HepG2 (cell line): Measurements from ENCODE around the gene FAM90A1. TPM values are rescaled to one million over a fixed set of nuclear protein-coding genes. Genes with fewer than 3 reads are reported as not detected.
"Not testable (repeated sequence)": the region's sequence is repeated elsewhere in the genome, so short reads cannot be mapped to it uniquely, and the experiment has no call there.

Source experiments
- ATAC-seq: fragments of 200-7000 bp; cut with Tn5 transposase; 3 replicates; pipeline ENCODE4 v1.9.1; 2020; ENCODE audit warnings: mild to moderate bottlenecking, moderate library complexity
- BruUV-seq: library from RNA; stranded (reverse); fragments of 400-500 nt; replicated peaks from 2 replicates; lab custom pipeline; 2021; lab: Mats Ljungman, UMichigan
- CTCF ChIA-PET: fragments of 300-600 bp; formaldehyde crosslinking; extraction: SDS; loops from one replicate; lab custom pipeline; 2021; ENCODE audit warnings: low total read pairs, inconsistent platforms, low intra/inter-chr PET ratio; lab: Yijun Ruan, JAX
- POLR2A ChIA-PET: fragments of 350-600 bp; sonication (Branson Sonifier 250); formaldehyde crosslinking; loops from one replicate; lab custom pipeline; 2020; ENCODE audit warnings: antibody characterized with exemption, inconsistent platforms; lab: Yijun Ruan, JAX
- DNase-seq: peaks from one replicate; pipeline ENCODE4 v3.0.0-alpha.2; 2015; ENCODE audit warnings: low spot score
- FAIRE-seq: peaks from 3 replicates; lab custom pipeline; 2011; peaks lifted over from hg19 to GRCh38; lab: Jason Lieb, UNC
- H2AFZ ChIP-seq: one replicate; pipeline ENCODE4 v1.6.1; 2011; ENCODE audit warnings: low read length, inconsistent platforms
- H3K27ac ChIP-seq: fragments of 300-600 bp; 3 replicates; pipeline ENCODE4 v1.8.0; 2011; ENCODE audit warnings: mixed run types, mild to moderate bottlenecking, mixed read lengths, low read length, inconsistent platforms; ENCODE audit not compliant: insufficient read depth; ENCODE audit errors: extremely low read length
- H3K27me3 ChIP-seq, 2 experiments: fragments of 200-600 bp in 1 of 2; 2 replicates in 1 of 2; 3 replicates in 1 of 2; pipeline versions ENCODE4 v1.6.0 to v1.8.0; 2011; ENCODE audit warnings: low read length in 2 of 2, mild to moderate bottlenecking in 2 of 2, moderate library complexity in 2 of 2, inconsistent platforms in 1 of 2; ENCODE audit not compliant: insufficient read depth in 2 of 2, control insufficient read depth in 1 of 2
- H3K36me3 ChIP-seq, 2 experiments: fragments of 200-600 bp in 1 of 2; replicated peaks in 1 of 2; 2 replicates in 1 of 2; 3 replicates in 1 of 2; pipeline versions ENCODE4 v1.5.1 to v1.8.0; 2011; ENCODE audit warnings: low read length in 2 of 2, inconsistent platforms in 1 of 2; ENCODE audit not compliant: insufficient read depth in 2 of 2, control insufficient read depth in 1 of 2
- H3K4me1 ChIP-seq: 2 replicates; pipeline ENCODE4 v1.5.1; 2012; ENCODE audit warnings: low read length, inconsistent platforms; ENCODE audit not compliant: insufficient read depth
- H3K4me2 ChIP-seq: 2 replicates; pipeline ENCODE4 v1.6.0; 2011; ENCODE audit warnings: low read depth, low read length, inconsistent platforms
- H3K4me3 ChIP-seq, 3 experiments: fragments of 200-600 bp in 1 of 3; sonication (generic), shearing (Covaris generic) in 1 of 3; replicated peaks in 1 of 3; 2 replicates each; pipeline ENCODE4 v1.5.1; 2011 to 2016; ENCODE audit warnings: low read length in 3 of 3, inconsistent platforms in 2 of 3, low read depth in 2 of 3, mild to moderate bottlenecking in 2 of 3, control low read depth in 1 of 3, mixed read lengths in 1 of 3; ENCODE audit not compliant: insufficient read depth in 1 of 3
- H3K79me2 ChIP-seq: one replicate; pipeline ENCODE4 v1.6.1; 2011; ENCODE audit warnings: low read length, inconsistent platforms; ENCODE audit not compliant: insufficient read depth
- H3K9ac ChIP-seq: 2 replicates; pipeline ENCODE4 v1.6.0; 2011; ENCODE audit warnings: mild to moderate bottlenecking, low read depth, low read length, inconsistent platforms; ENCODE audit not compliant: insufficient read depth
- H3K9me3 ChIP-seq: 2 replicates; pipeline ENCODE4 v1.5.1; 2012; ENCODE audit warnings: mild to moderate bottlenecking, low read length
- H4K20me1 ChIP-seq: 2 replicates; pipeline ENCODE4 v1.6.0; 2011; ENCODE audit warnings: inconsistent platforms, mild to moderate bottlenecking, low read length, moderate library complexity; ENCODE audit not compliant: insufficient read depth
- GABPB1 ChIP-seq: IDR thresholded peaks from 2 replicates; pipeline ENCODE4 v1.6.1; 2016; ENCODE audit warnings: mild to moderate bottlenecking, missing genetic modification reagents, moderate library complexity, missing compliant biosample characterization
- HMGXB4 ChIP-seq, 2 experiments: sonication (generic) in 1 of 2; formaldehyde crosslinking in 1 of 2; IDR thresholded peaks; 2 replicates each; pipeline versions ENCODE4 v1.4.0 to v1.6.1; 2018 to 2020; ENCODE audit warnings: missing genetic modification reagents in 2 of 2, borderline replicate concordance in 1 of 2, low read depth in 1 of 2, mild to moderate bottlenecking in 1 of 2, missing biosample characterization in 1 of 2
- STAG1 ChIP-seq: sonication (generic); formaldehyde crosslinking; IDR thresholded peaks from 2 replicates; pipeline ENCODE4 v1.4.0; 2020; ENCODE audit warnings: missing genetic modification reagents
- ZFX ChIP-seq: sonication (generic); formaldehyde crosslinking; IDR thresholded peaks from 2 replicates; pipeline ENCODE4 v1.4.0; 2020; ENCODE audit warnings: mild to moderate bottlenecking, low read depth, missing genetic modification reagents, moderate library complexity
- WGBS: methylation state at CpG from one replicate; pipeline ENCODE4 v1.1.6; 2017; ENCODE audit warnings: low lambda C conversion rate; 5-methylcytosine and 5-hydroxymethylcytosine counted together
- in situ Hi-C: cut with HindIII; loops from 2 replicates; pipeline ENCODE4 v1.10.0; 2017; ENCODE audit warnings: low pct_unique_long_range_greater_than_20kb; ENCODE audit not compliant: extremely low pct_ligation_motif_present
- intact Hi-C: fragments of 100-400 bp; cut with micrococcal nuclease; formaldehyde crosslinking; loops from one replicate; pipeline ENCODE4 v1.10.0; 2022; ENCODE audit not compliant: unreplicated experiment
- polyA plus RNA-seq, 8 experiments: library from polyadenylated mRNA; depleted of rRNA in 3 of 8; stranded (reverse) in 7 of 8; unstranded in 1 of 8; fragments of >200 nt; fragmentation: Illumina TruSeq in 4 of 8; extraction: Trizol in 4 of 8; gene quantifications; 2 replicates each; pipeline versions ENCODE4 v1.2.1 to v1.2.3, GENCODE V29; 2011 to 2016; ENCODE audit warnings: low read depth in 4 of 8, missing spikeins in 1 of 8, mixed read lengths in 1 of 8; ENCODE audit not compliant: insufficient read depth in 1 of 8
- total RNA-seq, 5 experiments: library from RNA; depleted of rRNA; stranded (reverse); fragments of >200 nt; fragmentation: Illumina TruSeq; extraction: Trizol; gene quantifications; 2 replicates each; pipeline ENCODE4 v1.2.3, GENCODE V29; 2016; ENCODE audit warnings: low read depth in 1 of 5
- TF ChIP-seq, protein P1 (sequence below): sonication (generic); formaldehyde crosslinking; IDR thresholded peaks from 2 replicates; pipeline ENCODE4 v1.4.0; 2020; ENCODE audit warnings: missing genetic modification reagents
- TF ChIP-seq, protein P2 (sequence below): sonication (generic); formaldehyde crosslinking; IDR thresholded peaks from 2 replicates; pipeline ENCODE4 v1.4.0; 2020; ENCODE audit warnings: missing genetic modification reagents
- TF ChIP-seq, protein P3 (sequence below): sonication (generic); formaldehyde crosslinking; IDR thresholded peaks from 2 replicates; pipeline ENCODE4 v1.4.0; 2020; ENCODE audit warnings: mild to moderate bottlenecking, missing genetic modification reagents

FAM90A1 gene
- total and polyA plus RNA-seq, 2 of the 13 experiments (the other 11 are each of a cell fraction or from before 2014, with no cell fraction given) = not detected

DNA sequence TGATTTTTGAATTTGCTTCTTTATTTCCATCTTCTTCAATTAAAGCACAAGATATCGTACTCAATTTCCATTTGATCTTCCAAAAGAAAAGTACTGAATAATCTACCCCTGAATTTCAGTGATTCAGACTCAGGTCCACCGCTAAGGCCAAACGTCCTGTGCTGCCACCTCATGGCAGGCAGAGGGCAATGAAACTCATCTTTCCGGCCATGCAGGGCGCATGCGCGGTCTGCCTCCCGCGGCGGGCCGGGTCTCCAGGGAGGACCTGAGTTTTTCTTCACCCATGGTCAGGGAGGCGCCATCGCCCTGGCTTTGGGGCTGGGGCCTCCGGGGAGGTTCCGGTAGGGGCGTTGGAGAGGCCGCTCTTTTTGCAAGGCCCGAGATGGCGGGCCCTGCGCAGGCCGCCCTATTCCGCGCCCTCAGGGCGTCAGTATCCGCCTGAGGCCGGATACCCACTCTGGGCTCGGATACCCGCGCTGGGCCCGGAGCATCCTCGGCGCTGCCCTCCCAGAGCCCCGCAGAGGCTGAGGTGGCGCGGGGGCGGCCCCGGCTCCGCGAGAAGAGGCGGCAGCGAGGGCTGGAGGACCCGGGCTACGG is 47.3 kb downstream of the FAM90A1 start (continued):
- TF ChIP-seq, protein P1, sequence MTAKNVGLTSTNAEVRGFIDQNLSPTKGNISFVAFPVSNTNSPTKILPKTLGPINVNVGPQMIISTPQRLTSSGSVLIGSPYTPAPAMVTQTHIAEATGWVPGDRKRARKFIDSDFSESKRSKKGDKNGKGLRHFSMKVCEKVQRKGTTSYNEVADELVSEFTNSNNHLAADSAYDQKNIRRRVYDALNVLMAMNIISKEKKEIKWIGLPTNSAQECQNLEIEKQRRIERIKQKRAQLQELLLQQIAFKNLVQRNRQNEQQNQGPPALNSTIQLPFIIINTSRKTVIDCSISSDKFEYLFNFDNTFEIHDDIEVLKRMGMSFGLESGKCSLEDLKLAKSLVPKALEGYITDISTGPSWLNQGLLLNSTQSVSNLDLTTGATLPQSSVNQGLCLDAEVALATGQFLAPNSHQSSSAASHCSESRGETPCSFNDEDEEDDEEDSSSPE (CRISPR knock-in tag) = 0 out of 2 replicates have a peak, but pooled peaks have one; percentile 16
- TF ChIP-seq STAG1 (peak; percentile 28), GABPB1 (CRISPR knock-in tag) (peak; percentile 47), HMGXB4 (CRISPR knock-in tag; IDR thresholded peaks at IDR 0.05; ENCODE audit: borderline replicate concordance in 1 of 2, low read depth in 1 of 2) (peak; percentile 26 to 39; a peak in 1 of 4 replicates), ZFX (peak; percentile 58)
- TF ChIP-seq, protein P2, sequence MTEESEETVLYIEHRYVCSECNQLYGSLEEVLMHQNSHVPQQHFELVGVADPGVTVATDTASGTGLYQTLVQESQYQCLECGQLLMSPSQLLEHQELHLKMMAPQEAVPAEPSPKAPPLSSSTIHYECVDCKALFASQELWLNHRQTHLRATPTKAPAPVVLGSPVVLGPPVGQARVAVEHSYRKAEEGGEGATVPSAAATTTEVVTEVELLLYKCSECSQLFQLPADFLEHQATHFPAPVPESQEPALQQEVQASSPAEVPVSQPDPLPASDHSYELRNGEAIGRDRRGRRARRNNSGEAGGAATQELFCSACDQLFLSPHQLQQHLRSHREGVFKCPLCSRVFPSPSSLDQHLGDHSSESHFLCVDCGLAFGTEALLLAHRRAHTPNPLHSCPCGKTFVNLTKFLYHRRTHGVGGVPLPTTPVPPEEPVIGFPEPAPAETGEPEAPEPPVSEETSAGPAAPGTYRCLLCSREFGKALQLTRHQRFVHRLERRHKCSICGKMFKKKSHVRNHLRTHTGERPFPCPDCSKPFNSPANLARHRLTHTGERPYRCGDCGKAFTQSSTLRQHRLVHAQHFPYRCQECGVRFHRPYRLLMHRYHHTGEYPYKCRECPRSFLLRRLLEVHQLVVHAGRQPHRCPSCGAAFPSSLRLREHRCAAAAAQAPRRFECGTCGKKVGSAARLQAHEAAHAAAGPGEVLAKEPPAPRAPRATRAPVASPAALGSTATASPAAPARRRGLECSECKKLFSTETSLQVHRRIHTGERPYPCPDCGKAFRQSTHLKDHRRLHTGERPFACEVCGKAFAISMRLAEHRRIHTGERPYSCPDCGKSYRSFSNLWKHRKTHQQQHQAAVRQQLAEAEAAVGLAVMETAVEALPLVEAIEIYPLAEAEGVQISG (CRISPR knock-in tag) = 0 out of 2 replicates have a peak, but pooled peaks have one; percentile 15
- TF ChIP-seq, protein P3, sequence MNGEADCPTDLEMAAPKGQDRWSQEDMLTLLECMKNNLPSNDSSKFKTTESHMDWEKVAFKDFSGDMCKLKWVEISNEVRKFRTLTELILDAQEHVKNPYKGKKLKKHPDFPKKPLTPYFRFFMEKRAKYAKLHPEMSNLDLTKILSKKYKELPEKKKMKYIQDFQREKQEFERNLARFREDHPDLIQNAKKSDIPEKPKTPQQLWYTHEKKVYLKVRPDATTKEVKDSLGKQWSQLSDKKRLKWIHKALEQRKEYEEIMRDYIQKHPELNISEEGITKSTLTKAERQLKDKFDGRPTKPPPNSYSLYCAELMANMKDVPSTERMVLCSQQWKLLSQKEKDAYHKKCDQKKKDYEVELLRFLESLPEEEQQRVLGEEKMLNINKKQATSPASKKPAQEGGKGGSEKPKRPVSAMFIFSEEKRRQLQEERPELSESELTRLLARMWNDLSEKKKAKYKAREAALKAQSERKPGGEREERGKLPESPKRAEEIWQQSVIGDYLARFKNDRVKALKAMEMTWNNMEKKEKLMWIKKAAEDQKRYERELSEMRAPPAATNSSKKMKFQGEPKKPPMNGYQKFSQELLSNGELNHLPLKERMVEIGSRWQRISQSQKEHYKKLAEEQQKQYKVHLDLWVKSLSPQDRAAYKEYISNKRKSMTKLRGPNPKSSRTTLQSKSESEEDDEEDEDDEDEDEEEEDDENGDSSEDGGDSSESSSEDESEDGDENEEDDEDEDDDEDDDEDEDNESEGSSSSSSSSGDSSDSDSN (CRISPR knock-in tag) = peak; percentile 20; the same call in 1 of the 2 replicates

DNA sequence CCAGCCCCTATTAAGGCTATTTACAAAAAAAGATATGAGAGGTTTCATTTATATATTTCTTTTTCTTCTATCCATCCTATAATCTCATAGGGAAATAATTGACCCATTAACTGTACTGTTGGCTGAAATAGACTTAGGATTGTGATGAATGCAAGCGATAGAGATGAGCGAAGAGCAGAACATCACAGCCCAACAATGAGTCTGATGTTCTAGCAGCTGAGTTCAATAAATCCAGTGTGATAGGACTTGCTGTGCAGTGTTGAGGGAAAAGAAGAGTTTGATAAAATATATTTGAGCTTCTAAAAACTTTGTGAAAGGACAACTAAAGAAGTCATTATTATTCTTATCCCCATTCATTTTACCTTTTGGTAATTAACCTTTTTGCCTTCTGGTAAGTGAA is 54.5 kb downstream of the FAM90A1 start:
- in situ Hi-C loops, POLR2A ChIA-PET, H3K9me3 ChIP-seq, BruUV-seq, intact Hi-C loops, H4K20me1 ChIP-seq, H3K27ac ChIP-seq, CTCF ChIA-PET, H3K9ac ChIP-seq, H2AFZ ChIP-seq, H3K27me3 ChIP-seq, H3K4me2 ChIP-seq, ATAC-seq, H3K4me1 ChIP-seq, H3K4me3 ChIP-seq, H3K36me3 ChIP-seq, DNase-seq, H3K79me2 ChIP-seq, FAIRE-seq: not testable (repeated sequence)
- WGBS = 29% methylated on average over 2 of the region's 2 CpGs
